Astrocyte (in vitro differentiated cells and primary cell): Measurements from ENCODE around the gene ARSG. TPM values are rescaled to one million over a fixed set of nuclear protein-coding genes. Genes with fewer than 3 reads are reported as not detected.
A peak's percentile ranks its signal among the peaks of the same experiment; 100 is the strongest.

Experiments
- DNase-seq: peaks from one replicate; pipeline ENCODE4 v3.0.0-alpha.2; 2010; ENCODE audit warnings: low read depth
- FAIRE-seq: peaks from 2 replicates; lab custom pipeline; 2011; peaks lifted over from hg19 to GRCh38; lab: Jason Lieb, UNC
- H2AFZ ChIP-seq: 2 replicates; pipeline ENCODE4 v1.6.0; 2012; ENCODE audit warnings: low read depth, low read length, inconsistent platforms
- H3K27ac ChIP-seq: 2 replicates; pipeline ENCODE4 v1.5.1; 2011; ENCODE audit warnings: low read depth, low read length, inconsistent platforms
- H3K27me3 ChIP-seq: 2 replicates; pipeline ENCODE4 v1.6.0; 2011; ENCODE audit warnings: low read length, inconsistent platforms; ENCODE audit not compliant: insufficient read depth
- H3K36me3 ChIP-seq: 2 replicates; pipeline ENCODE4 v1.5.1; 2011; ENCODE audit warnings: low read length, inconsistent platforms; ENCODE audit not compliant: insufficient read depth
- H3K4me1 ChIP-seq: 2 replicates; pipeline ENCODE4 v1.5.1; 2011; ENCODE audit warnings: low read length, inconsistent platforms; ENCODE audit not compliant: insufficient read depth
- H3K4me2 ChIP-seq: 2 replicates; pipeline ENCODE4 v1.6.0; 2012; ENCODE audit warnings: low read length, inconsistent platforms
- H3K4me3 ChIP-seq: 2 replicates; pipeline ENCODE4 v1.5.1; 2011; ENCODE audit warnings: low read depth, mild to moderate bottlenecking, low read length, inconsistent platforms; ENCODE audit not compliant: insufficient read depth
- H3K79me2 ChIP-seq: 2 replicates; pipeline ENCODE4 v1.6.0; 2012; ENCODE audit warnings: mild to moderate bottlenecking, low read length, inconsistent platforms; ENCODE audit not compliant: insufficient read depth
- H3K9ac ChIP-seq: 2 replicates; pipeline ENCODE4 v1.6.0; 2012; ENCODE audit warnings: mild to moderate bottlenecking, low read length, inconsistent platforms
- H3K9me3 ChIP-seq: 2 replicates; pipeline ENCODE4 v1.5.1; 2012; ENCODE audit warnings: low read depth, mild to moderate bottlenecking, low read length, inconsistent platforms; ENCODE audit not compliant: insufficient read depth
- H4K20me1 ChIP-seq: 2 replicates; pipeline ENCODE4 v1.6.0; 2012; ENCODE audit warnings: low read length, inconsistent platforms; ENCODE audit not compliant: insufficient read depth
- H3K27ac Mint-ChIP-seq: one replicate; pipeline ENCODE4 v1.8.0; 2021; ENCODE audit warnings: mild to moderate bottlenecking, mixed read lengths; ENCODE audit not compliant: unreplicated experiment
- H3K27me3 Mint-ChIP-seq: one replicate; pipeline ENCODE4 v1.8.0; 2021; ENCODE audit warnings: low read depth, mixed read lengths; ENCODE audit not compliant: unreplicated experiment
- H3K36me3 Mint-ChIP-seq: one replicate; pipeline ENCODE4 v1.8.0; 2021; ENCODE audit warnings: low read depth, mixed read lengths; ENCODE audit not compliant: unreplicated experiment
- H3K4me1 Mint-ChIP-seq: one replicate; pipeline ENCODE4 v1.8.0; 2021; ENCODE audit warnings: low read depth, mixed read lengths; ENCODE audit not compliant: unreplicated experiment
- H3K4me3 Mint-ChIP-seq: one replicate; pipeline ENCODE4 v1.8.0; 2021; ENCODE audit warnings: mild to moderate bottlenecking, moderate library complexity, mixed read lengths; ENCODE audit not compliant: unreplicated experiment
- H3K9me3 Mint-ChIP-seq: one replicate; pipeline ENCODE4 v1.8.0; 2021; ENCODE audit warnings: mild to moderate bottlenecking, mixed read lengths; ENCODE audit not compliant: unreplicated experiment
- CTCF ChIP-seq: IDR thresholded peaks from 2 replicates; pipeline ENCODE4 v1.5.1; 2011; ENCODE audit warnings: low read depth, mild to moderate bottlenecking, inconsistent platforms, low read length, moderate library complexity; ENCODE audit not compliant: insufficient read depth
- EZH2 ChIP-seq: IDR thresholded peaks from 2 replicates; pipeline ENCODE4 v1.6.1; 2012; ENCODE audit warnings: mild to moderate bottlenecking, low read length, inconsistent platforms; ENCODE audit not compliant: insufficient read depth
- total RNA-seq: library from RNA; stranded (reverse); gene quantifications from 2 replicates; pipeline ENCODE4 v1.2.1, GENCODE V29; 2021

Gene ARSG
- total RNA-seq, 1 donor from 2014 or later = 2.6 TPM

DNA sequence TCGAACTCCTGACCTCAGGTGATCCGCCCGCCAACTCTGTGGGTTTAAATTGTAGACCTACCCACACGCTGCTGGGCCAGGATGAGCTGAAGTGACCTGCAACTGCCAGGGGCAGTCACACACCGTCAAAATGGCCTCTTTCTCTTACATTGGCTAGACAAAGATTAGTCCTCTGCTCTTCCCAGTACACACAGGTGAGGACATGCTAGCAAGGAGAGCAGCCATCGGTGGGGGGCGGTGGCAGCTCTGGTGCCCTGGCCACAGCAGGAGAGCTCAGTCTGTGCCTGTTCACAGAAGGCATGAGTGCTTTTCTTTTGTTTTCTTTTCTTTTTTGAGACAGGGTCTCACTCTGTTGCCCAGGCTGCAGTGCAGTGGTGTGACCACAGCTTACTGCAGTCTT, 136.3 kb downstream of the ARSG start:
- no peak overlapping the region for H3K4me3 Mint-ChIP-seq
- Histone ChIP-seq H3K79me2 (no peaks in the 10 kb centered on the region), H3K4me3 (no peak overlapping the region), H3K9me3 (no peaks in the 10 kb centered on the region), H3K27me3 (no peaks in the 10 kb centered on the region), H3K9ac (no peak overlapping the region), H3K36me3 (peaks cover 46% of the 10 kb centered on the region), H3K4me2 (no peak overlapping the region), H3K27ac (no peak overlapping the region), H2AFZ (no peak overlapping the region), H3K4me1 (no peaks in the 10 kb centered on the region), H4K20me1 (peaks cover 9% of the 10 kb centered on the region)
- DNase-seq = no peak
- H3K27me3 Mint-ChIP-seq = no peaks in the 10 kb centered on the region
- peak overlapping the region; percentile 18 for H3K27ac Mint-ChIP-seq
- H3K36me3 Mint-ChIP-seq = peaks cover 42% of the 10 kb centered on the region
- no peaks in the 10 kb centered on the region for H3K9me3 Mint-ChIP-seq
- no peaks in the 10 kb centered on the region for H3K4me1 Mint-ChIP-seq
- no peak for FAIRE-seq
- no peak for TF ChIP-seq CTCF
- TF ChIP-seq EZH2 = no peak

GRCh38 chr17:68428498-68429172, 137.3 kb downstream of the ARSG start:
- H3K27ac Mint-ChIP-seq = no peak overlapping the region
- H3K27me3 ChIP-seq = no peaks in the 10 kb centered on the region
- peaks cover 51% of the 10 kb centered on the region for H3K36me3 ChIP-seq

More at GRCh38 chr17:68428498-68429172, 137.3 kb downstream of the ARSG start:
- H4K20me1 ChIP-seq = peaks cover 6% of the 10 kb centered on the region
- no peak overlapping the region for H2AFZ ChIP-seq
- DNase-seq = no peak
- H3K9me3 ChIP-seq = no peaks in the 10 kb centered on the region
- H3K9ac ChIP-seq = no peak overlapping the region
- H3K79me2 ChIP-seq = no peaks in the 10 kb centered on the region
- FAIRE-seq = no peak
- Mint-ChIP-seq H3K9me3 (no peaks in the 10 kb centered on the region), H3K4me1 (no peaks in the 10 kb centered on the region), H3K4me3 (no peak overlapping the region), H3K36me3 (peaks cover 36% of the 10 kb centered on the region), H3K27me3 (no peaks in the 10 kb centered on the region)
- TF ChIP-seq CTCF = no peak
- TF ChIP-seq EZH2 = no peak
- no peak overlapping the region for H3K4me3 ChIP-seq
- no peak overlapping the region for H3K27ac ChIP-seq
- no peak overlapping the region for H3K4me2 ChIP-seq
- no peaks in the 10 kb centered on the region for H3K4me1 ChIP-seq
